ENCODE data around the gene FAM204A.

- TF ChIP-seq RARB (CRISPR knock-in tag; IDR thresholded peaks at IDR 0.05) = no peak
- TF ChIP-seq TSHZ2 (CRISPR knock-in tag; IDR thresholded peaks at IDR 0.05) = no peak
- no peak for TF ChIP-seq TCF4 (CRISPR knock-in tag; IDR thresholded peaks at IDR 0.05; ENCODE audit: borderline replicate concordance)
- TF ChIP-seq ISL1 (CRISPR knock-in tag; IDR thresholded peaks at IDR 0.05) = no peak
- TF ChIP-seq CSRNP3 (CRISPR knock-in tag; IDR thresholded peaks at IDR 0.05) = no peak
- no peak for TF ChIP-seq OSR1 (CRISPR knock-in tag; IDR thresholded peaks at IDR 0.05)
Measured at GRCh38 chr10:118277871-118278270, 64.3 kb downstream of the FAM204A start.
